Activated CD4-positive, CD25-positive, alpha-beta regulatory T cell treated with anti-CD3 and anti-CD28 coated beads, Interleukin-2, amount 50 U/mL, for 72 hours (primary cell): ENCODE results near the gene CCNJL.

Experiments used
- DNase-seq: peaks from one replicate; pipeline ENCODE4 v3.0.0; 2021

CCNJL gene

DNA sequence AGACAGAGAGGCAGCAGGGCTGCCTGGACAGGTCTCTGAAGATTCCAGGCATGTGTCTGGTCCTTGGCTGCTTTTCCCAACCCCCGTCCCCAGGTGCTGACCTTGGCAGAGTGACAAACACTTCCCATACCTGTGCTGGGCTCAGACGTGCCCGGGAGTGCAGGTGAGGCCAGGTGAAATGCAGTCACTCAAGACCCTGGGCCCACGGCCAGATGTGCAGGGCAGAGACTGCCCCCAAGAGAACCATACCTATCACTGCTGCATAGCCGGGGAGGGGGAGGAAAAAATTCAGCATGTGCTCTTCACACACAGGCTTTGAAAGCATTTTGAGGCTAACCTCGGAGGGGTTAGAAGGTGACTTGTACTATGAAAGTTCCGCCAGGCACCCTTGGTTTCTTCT is 22.6 kb downstream of the CCNJL start:
- DNase-seq, result no peak

- DNase-seq, result no peak
Observed at GRCh38 chr5:160289356-160289651, 23.1 kb downstream of the CCNJL start.

DNA sequence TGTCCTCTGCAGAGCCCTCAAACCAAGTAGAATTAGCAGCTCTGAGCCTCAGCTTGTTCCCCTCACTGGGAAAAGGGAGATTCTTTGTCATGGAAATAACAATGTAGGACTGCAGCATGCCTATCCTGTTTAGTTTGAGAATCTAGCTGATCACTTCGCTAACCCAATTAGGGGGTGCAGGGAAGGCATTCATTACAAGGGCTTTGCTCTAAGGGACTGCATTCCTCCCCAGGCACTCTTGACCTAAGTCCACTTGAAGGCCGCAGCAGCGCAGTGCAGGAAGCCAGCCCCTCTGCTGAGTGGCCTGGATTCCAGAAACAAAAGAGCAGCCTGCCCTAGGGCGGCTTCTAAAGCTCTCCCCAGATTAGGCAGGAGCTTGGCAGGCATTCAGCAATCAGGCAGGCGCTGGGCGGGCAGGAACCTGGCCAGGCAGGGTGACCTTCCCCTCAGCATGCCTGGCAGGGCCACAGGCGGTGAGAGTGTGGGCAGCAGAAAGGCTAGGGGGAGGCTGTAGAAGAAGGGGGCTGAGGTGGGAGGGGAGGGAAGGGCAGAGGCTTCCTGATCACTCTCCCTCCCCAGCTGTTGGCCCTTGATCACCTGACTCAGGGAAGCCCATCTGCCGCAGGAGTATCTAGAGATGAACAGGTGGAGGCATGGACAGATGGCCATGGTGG is 24.8 kb downstream of the CCNJL start:
- no peak for DNase-seq

GRCh38 chr5:160286947-160287346 is 25.4 kb downstream of the CCNJL start:
- no peak for DNase-seq

GRCh38 chr5:160285316-160285715 is 27.0 kb downstream of the CCNJL start:
- no peak for DNase-seq

GRCh38 chr5:160284291-160284873 is 28.0 kb downstream of the CCNJL start:
- DNase-seq, result no peak

DNA sequence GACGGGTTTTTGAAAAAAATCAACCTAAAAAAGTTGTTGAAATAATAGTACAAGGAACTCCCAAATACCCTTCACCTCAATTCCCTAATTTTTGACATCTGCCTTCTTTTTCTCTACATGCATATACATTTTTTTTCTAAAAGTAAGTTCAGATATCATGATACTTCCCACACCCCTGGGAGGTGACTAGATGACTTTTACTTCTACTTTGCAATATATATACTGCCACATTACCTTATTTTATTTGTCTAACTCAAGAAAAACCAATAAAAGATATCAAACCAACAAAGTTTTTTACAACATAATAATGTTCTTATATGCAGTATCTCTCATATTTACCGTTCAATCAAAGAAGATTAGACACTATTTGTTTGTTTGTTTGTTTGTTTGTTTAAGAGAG is 31.1 kb downstream of the CCNJL start:
- no peak for DNase-seq

- DNase-seq, result no peak
Observed at GRCh38 chr5:160280384-160281095, 31.8 kb downstream of the CCNJL start.

DNA sequence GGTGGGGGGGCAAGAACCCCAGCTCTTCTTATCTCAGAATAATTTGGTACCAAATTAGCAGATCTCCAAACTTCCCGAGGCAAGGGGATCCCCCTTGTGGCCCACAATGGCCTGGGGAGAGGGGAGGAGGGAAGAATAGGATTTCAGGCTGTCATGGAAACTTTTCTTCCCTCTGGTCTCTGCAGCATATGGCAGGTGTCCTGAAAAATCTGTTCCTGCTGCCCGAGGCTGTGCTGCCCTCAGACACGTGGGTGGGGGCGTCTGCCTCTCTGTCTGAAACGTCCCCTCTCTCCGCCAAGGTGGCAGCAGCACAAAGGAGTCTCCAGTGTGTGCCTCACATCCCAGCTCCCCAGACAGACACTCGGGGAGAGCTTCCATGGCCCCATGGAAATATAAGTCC is 34.0 kb downstream of the CCNJL start:
- no peak for DNase-seq

DNA sequence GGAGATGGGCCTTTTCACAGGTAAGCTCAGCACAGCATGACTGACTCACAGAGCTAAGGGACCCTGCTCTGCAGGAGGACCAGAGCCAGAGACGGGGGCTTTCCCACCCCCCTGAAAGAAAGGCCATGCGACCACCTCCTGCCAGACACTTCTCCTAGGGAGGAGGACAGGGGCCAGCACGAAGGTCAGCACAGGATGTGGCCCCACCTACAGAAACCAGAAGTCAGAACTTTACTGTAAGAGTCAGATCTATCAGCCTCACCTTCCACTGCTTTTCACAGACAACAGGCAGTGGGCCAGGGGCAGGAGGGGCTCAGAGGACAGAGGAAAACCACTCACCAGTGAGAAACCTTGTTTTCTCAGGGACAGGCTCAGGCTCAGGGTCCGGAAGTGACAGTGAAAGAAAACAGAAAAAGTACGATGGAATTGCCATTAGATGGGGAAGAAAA is 37.9 kb downstream of the CCNJL start:
- no peak for DNase-seq

DNA sequence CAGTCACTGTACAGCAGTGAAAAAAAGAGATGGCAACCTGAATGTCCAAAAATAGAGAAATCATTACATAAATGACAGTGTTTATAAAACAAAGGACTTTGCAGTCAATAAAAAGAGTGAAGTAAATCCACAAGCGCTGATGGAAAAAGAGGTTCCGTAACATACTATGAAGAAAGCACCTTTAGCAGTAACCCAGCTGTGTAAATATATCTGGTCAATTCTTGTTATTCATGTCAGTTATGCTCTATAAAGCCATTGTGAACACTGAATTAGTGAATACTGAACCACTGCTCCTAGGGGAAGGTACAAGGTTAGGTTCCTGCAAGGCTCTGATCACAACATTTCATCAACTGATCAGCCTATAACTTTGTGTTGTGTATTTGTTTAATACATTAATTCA is 39.5 kb downstream of the CCNJL start:
- DNase-seq, result no peak

DNA sequence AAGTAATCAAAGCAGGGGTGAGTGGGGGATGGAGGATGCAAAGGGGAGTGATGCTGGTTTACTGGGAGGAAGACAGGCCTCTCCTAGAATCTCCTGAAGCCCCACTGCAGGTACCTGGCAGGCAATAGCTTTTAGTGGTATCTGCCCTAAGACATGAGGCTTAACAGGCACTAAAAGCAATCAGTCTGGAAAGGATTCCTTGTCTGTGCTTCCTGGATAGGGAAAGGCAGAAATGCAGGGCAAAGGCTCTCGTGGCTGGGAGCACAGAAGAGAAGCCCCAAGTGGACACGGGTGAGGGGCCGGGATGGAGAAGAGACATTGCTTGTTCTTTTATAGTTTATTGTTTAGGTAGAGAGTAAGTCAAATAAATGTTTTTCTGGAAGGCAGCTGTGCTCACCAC is 40.1 kb downstream of the CCNJL start:
- DNase-seq, result no peak

GRCh38 chr5:160271836-160272235 is 40.5 kb downstream of the CCNJL start:
- DNase-seq, result no peak

- DNase-seq, result no peak
Observed at GRCh38 chr5:160271396-160271795, 41.0 kb downstream of the CCNJL start.

DNA sequence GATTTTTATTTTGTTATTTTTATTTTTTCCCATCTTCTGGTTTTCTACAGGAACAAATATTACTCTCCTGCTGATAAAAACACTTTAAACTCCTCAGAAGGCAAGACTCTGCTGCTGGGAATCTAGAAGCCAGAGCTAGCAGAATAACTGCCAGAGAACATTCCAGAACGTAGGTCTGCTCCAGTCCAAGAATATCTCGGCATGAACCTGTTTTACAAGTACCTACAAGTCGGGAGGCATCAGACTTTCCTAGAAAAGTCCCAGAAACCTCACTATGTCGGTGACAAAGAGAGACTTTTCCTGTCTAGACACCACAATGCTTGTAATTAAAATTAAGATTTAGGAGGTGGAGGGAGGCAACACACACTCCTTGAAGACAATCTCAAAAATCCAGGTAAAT is 41.7 kb downstream of the CCNJL start:
- DNase-seq, result no peak

GRCh38 chr5:160269017-160269416 is 43.3 kb downstream of the CCNJL start:
- DNase-seq, result no peak

DNA sequence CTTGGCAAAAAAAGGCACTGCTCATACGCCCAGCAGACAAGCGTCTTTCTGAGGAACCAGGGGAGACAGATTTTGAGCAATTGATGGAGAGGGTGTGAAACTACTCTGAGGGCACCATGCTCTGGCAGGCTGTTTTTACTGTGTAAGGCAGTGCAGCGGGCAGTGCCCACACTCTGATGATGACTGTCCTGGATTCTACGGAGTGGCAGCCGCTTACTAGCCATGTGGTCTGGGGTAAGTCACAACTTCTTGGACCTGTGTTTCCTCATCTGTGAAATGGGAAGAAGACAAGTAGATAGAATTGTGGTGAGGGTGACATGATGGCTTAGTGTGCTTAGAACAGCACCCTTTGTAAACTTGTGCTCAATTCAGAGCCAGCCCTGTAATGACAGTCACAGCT is 44.2 kb downstream of the CCNJL start:
- no peak for DNase-seq

DNA sequence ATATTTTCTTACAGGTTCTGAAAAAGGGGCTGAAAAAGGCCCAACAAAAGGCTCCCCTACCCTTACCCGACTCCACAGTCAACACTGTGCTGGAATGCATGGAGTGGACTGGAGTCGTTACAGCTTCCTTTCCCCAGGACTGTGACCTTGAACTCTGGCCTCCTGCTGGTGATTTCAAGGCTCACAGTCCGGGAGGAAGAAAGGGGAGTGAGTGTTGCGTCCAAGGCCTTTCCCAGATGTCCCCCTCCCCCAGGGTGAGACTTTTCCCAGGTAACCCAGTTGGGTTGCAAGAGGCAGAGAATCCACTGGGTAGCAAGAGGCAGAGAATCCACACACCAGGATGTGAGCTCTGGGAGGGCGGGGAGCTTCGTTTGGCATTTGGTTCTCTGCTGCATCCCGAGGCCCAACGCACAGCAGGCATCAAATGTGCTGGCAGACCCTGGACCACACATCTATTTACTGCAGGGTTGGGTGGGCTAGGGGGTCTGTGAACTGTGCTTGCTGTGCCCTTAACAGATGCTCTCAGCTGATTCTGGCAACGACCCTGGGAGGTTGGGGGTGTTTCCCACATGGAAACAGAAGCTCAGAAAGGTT is 45.5 kb downstream of the CCNJL start:
- no peak for DNase-seq

- no peak for DNase-seq
Observed at GRCh38 chr5:160266044-160266443, 46.3 kb downstream of the CCNJL start.

GRCh38 chr5:160263326-160263855 is 49.0 kb downstream of the CCNJL start:
- DNase-seq, result no peak

GRCh38 chr5:160262151-160263074 is 50.0 kb downstream of the CCNJL start:
- no peak for DNase-seq

DNA sequence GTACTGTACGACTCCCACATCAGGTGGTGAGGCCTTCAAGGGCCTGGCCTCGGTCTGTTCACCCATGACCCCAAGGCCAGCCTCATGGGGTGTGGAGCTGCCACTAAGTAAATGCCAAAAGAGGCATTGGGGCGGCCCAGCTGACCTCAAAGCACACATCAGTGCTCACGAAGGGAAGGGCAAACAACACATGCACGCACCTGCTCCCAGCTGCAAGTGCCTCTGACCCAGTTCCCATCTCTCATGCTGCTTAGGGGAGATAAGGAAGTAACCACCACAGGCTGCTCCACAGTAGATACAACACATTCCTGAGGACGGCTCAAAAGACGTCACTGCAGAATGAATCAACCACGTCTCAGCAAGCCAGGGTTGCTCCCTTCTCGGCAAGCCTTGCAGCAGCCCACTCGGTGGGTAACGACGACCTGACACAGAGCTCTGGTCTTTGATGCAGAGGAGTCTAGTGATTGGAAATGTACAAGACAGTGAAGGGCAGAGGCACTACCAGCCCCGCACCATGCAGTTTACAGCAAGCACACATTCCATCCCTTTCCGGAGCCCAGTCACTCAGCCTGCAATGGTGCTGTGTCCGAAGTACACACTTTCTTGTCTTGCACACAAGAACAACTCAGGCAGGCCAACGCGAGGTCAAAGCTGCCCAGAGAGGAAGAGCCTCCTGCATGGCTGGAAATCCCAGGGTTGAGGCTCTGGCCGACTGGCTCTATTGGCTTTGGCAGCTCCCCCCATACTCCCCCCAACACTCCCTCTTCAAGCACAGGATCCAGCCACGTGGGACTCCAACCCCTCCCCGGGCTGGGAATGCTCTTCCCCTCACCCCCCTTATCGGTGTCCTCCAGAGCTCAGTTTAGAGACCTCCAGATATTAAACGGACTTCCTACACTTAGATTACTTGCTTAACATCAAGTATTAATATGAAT is 51.2 kb downstream of the CCNJL start:
- no peak for DNase-seq
